HG03045 (cell line): ENCODE measurements around the gene DOCK10.

Experiments used
- ATAC-seq: cut with Tn5 transposase; IDR thresholded peaks from one replicate; pipeline ENCODE4 v1.9.1; 2021; ENCODE audit warnings: mild to moderate bottlenecking, moderate library complexity; ENCODE audit not compliant: unreplicated experiment

The DOCK10 gene

DNA sequence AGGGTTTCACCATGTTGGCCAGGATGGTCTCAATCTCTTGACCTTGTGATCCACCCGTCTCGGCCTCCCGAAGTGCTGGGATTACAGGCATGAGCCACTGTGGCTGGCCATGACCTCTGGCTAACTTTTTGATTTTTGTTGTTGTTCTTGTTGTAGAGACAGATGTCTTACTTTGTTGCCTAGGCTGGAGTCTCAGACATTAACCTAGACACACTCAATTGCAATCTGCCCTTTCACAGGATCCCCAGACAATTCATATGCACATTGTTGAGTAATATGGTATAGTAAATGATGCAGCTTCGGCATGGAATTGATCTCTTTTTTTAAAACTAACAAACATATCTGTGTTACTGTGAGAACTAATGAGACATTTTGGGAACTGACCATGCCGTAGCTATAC lies 195.6 kb downstream of the DOCK10 start:
- no peak for ATAC-seq

DNA sequence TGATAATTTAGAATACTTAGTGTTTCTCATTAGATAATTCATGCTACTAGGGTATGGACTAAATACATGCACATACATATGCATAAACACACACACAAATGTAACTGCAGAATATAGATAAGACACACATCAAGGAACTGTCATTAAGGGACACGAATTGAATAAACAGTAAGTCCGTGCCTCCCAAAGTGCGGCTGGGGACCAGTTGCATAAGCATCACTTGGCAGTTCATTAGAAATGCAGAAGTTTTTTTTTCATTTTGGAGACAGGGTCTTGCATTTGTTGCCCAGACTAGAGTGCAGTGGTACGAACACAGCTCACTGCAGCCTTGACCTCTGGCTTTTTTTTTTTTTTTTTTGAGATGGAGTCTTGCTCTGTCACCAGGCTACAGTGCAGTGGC lies 196.1 kb downstream of the DOCK10 start:
- no peak for ATAC-seq

DNA sequence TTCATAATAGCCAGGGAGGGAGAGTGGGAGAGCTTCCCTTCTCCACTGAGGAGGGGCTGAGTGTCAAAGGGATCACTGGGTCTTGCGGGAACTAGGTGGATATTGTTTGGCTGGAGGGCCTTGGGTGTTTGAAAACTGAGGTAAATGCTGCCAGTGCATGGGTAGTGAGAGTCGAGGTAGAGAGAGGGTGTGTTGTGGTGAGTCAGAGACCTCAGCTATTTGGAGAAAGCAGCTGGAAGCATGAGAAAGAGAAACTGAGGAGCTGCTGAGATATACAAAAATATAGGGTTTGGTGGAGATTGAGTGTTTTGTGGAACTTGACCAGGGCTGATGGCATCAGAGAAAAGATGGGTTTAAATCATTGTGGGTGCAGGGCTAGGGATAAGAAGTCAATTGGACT lies 199.1 kb downstream of the DOCK10 start:
- ATAC-seq = no peak

DNA sequence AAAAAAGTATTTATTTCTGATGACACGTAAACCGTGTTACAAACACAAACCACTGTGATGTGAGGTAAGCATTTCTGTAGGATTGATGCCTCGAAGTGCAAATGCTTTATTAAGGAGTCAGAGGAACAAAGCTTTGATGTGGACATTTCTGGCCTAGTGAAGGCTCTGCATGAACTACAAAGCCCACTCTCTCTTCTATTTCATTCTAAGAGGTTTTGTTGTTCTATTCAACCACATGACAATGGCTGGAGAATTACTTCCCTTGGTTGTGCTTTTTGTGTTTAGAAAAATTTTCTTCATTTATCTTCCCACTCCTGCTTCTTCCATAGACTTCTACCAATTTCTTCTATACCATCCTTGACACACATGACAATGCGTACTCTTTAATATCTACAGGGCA lies 200.4 kb downstream of the DOCK10 start:
- ATAC-seq = no peak

DNA sequence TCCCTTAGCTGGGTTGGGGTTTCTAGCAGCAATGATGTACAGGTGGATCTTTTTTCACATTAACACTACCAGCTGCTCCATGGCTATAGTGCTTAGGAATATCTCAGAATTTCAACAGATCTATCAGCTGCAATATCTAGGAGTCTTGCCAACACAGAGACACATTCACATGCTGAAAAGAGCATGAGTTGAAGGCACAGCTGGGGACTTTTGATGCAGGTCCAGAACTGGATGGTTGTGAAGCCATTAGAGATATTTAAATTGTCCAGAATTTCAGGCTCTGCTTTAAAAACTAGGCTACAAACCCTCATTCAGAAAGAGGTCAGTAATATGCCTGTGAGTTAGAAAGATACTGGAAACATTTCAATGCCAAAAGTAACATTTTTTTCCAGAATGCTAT lies 203.9 kb downstream of the DOCK10 start:
- ATAC-seq = no peak

DNA sequence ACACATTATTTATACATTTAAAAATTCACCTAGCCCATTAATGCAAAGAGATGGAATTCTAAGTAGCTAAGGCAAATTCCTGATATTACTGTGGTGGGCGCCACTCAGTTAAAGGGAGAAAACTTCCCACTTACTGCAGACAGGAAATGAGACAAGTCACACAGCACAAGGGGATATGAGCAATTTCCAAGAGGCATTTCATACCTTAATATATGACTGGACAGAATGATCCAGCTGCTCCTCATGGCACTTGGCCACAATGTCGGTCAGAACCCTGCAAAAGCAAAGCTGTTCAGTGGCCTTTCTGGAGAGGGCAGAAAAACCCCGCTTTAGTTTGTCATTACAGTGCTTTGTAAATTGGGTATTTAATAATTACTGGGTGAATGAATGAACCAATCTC lies 204.7 kb downstream of the DOCK10 start:
- no peak for ATAC-seq

DNA sequence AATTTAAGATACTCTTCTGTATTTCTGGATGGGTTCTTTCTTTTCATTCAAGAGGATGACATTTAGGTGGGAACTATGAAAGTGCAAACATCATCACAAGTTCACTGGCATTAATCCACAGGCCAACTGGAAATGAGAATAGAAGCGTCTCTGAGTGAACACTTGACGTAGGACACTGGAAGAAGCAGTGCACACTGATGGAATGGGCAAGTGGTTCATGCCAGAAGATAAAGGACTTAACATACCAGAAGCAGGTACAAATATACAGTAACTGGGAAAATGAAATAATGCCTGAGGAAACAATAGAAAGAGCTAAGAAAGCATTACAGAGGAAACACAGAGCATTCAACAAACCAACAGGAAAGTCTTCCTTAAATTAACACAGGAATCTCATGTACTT lies 205.2 kb downstream of the DOCK10 start:
- no peak for ATAC-seq

DNA sequence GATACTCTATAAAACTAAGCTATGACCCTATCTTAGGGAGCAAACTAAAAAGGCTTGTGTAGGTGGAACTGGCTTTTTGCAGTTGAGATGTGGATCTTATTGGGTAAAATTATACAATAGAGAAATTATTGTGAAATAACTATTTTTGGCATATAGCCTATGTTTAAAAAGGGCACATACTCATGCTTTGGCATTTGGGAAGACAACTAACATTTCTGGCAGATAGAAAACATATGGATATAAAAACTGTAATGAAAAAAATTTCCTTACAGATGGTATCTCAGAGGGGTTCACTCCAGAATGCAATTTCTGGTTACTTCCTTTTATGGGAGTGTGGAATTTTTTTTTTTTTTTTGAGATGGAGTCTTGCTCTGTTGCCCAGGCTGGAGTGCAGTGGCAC lies 206.0 kb downstream of the DOCK10 start:
- ATAC-seq = no peak

DNA sequence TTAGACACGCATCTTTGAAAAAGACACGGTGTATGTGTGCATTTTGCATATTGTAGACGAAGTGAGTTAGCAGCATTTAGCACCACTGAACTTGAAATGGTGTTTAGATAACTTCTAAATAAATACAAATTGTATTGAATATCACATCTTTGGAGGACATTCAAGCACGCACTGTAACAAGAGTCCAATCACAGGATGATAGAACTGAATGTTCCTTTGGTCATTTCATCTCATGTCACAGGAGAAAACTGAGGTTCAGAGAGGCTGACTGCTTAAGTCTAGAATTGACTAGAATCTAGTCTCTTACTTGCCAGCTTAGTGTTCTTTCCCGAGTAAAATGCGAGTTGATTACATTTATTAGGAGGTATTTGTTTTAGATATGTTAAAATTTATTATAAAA lies 206.9 kb downstream of the DOCK10 start:
- ATAC-seq = no peak

DNA sequence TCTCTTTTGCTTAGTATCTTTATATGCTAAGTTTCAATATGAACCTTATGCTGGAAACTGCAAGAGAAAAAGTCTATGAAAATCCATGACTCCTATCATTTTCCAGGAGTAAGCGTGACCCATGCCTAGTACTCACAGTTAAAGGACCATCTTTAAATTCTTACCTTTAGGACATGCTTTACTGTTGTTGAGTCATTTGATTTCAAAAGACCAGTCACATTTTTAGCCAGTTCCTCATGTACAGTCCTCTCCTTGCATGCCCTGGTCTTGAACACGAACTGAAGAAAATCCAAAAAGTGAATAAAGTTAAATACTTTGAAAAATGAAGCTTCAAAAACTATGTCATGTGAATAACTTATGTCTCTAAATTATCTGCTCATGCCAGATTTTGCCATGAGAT lies 208.3 kb downstream of the DOCK10 start:
- ATAC-seq = no peak

DNA sequence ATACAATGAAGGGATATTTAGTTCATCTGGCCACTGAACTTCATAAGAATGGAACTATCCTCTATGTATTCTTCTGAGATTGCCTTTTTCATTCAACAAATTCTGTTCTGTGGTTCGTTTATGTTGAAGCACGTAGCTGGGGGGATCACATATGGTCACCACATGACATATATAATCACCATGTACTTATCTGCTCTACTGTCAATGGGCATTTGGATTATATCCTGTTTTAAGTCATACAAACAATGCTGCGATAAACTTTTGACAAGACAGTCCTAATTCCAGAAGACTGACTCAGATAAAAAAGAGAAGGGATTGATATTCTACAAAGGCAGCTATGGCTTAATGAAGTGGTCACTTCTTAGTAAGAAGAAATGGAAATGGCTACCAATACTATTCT lies 210.1 kb downstream of the DOCK10 start:
- no peak for ATAC-seq

DNA sequence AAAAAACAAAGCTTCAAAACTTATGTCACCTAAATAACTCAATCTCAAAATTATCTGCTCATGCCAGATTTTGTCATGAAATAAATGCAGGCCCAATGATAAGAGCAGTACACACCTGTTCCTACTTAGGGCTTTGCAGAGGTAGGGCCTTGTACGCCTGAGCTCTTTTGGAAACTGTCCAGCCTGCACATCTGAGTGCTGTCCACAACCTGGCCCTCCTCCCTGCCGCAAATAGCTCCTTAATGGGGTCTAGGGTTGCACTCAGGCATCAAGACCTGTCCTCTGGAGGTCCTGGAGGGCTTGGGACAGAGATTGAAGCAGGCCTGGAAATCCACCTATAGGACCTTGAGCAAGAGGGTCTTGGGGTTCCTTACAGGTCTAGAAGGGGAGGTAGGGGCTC lies 210.7 kb downstream of the DOCK10 start:
- ATAC-seq = no peak

DNA sequence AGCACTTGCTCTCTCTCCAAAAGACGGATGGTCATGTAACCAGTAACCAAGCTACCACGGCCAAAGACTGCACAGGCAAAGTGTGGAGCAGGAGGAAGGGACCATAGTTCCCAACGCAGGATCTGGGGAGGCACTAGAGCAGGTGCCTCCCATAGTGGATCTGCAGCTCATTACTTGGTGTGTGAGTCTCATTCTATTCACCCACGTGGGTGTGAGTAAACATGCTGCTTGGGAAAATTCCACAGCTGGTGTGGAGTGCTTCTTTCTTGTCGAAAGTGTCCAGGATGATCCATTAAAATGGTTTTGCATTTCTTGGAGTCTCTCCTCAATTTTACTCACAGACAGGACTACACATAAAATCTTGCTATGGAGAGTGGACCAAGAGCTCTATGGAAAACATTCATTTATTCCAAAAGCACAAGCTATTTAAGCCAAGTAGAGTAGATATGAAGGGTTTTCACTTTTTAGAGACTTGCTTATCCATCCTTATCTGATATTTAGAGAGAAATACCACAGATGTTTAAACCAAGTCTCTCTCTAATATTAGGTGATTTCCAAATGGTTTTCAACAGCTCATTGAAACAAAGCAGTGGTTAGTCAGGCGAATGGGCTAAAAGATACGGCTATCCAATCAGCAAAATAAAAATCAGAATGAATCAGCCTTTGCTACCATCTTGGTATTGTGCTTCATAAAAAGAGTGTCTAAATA lies 221.8 kb downstream of the DOCK10 start:
- no peak for ATAC-seq

DNA sequence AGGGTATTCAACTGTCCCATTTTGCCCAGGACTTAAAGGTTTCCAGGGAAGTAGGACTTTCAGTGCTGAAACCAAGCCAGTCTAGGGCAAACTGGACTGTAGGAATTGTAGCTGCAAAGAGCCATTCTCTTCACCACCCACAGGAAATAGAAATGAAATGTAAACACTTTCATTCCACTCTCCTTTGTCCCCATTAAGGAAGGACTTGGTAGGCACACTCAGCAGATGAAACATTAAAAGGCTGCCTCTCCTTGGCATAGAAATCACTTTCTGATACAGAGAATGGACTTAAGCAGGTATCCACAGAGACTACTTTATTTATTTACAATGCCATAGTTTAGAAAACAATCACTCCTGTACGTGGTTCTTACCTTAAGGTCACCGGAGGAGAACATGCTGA lies 223.2 kb downstream of the DOCK10 start:
- no peak for ATAC-seq

DNA sequence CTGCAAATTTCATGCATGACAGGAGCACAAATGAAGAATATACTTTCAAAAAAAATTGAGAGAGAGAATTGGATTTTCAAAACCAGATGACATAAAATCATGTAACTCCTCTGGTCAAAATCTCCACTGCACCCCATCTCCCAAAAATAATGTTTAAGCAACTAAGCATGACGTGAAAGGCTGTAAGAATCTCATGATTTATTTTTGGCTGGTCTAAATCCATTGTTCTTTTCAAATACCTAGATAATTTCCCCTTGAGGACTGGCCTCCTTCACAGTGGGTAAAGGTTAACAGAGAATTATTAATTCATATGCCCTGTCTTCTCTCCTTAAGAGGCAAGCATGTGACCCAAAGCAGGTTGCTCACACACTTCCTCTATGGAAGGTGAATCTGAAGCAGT lies 224.6 kb downstream of the DOCK10 start:
- no peak for ATAC-seq

DNA sequence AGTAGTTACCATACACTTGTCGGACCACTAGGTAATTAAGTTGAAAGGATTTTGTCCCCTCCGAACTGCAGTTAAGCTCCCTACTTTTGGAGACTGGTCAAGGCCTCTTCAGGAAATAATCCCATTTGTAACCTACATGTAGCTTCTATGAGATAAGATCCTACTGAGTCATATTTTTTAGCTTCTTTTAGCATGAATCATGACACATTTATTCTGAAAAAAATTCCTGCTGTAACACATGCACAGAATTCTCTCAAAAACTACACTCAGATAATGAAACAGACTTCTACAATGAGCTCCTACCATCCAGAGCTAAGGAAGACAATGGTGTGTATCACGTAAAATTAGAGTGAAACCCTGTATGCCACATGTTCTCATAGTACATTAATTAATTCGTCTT lies 225.5 kb downstream of the DOCK10 start:
- ATAC-seq = no peak

DNA sequence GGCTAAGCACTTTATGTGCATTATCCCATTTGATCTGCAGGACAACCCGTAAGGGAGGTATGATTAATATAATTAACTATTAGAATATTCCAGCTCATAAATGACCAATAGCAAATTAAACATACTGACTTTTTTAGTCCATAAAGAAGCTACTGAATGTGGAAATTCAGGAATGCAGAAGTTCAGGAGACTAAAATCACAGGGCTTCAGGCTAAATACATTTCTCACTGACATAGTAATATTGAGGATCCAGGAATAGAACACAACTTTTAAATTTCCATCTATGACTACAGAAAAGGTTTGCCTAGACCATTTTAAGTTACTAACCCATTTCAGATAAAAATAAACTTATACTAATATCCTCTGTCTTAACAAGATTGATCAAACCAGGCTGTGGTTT lies 228.7 kb downstream of the DOCK10 start:
- ATAC-seq = no peak

DNA sequence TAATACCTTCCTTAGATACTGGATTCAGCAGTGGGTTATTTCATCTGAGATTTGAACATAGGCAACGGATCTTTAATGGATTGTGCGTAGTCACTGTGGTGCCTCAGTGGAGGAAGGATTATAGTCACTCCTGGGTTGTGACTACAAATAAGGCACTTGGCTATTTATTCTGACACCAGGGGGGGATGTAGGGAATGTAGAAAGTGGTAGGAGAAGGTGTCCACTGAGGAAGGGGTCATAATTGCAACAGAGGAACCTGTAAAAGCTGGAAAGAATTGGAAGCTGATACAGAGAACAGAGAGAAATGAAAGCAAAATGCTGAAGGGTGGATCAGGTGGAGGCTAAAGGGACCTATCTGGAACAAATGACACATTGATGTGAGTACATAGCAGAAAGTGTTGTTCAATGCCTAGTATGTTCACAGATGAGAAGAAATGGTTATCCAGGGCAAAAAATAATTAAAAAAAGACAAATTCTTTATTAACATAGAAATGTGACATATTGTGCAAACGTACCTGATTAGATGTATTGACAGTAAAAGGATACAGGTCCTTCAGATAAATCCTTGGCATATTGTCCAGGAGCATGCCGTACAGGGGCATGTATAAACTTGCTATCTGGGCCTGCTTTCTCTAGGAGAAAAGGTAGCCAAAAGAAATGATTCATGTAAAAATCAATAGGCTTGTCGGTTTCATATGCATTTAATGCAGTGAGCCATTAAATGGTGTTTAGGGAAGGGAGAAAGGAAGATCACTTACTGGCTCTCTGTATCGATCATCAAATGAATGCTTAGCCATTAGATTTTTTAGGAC lies 234.9 kb downstream of the DOCK10 start:
- no peak for ATAC-seq

DNA sequence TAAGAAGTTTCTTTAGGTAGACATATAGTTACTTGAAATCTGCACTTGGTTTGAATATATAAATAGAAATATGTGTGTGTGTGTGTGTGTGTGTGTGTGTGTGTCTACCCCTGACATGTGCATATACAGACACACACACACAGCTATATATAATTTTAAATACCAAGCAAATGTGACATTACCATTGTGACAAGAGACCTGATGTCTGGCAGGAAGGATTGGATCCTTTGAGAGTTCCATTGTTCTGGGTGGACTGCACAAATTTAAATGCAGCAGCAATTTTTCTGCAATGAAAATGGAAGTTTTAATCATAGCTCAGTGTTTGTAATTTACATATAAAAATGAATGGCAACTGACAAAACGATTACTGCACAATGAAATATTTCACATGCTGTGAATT lies 238.3 kb downstream of the DOCK10 start:
- no peak for ATAC-seq

DNA sequence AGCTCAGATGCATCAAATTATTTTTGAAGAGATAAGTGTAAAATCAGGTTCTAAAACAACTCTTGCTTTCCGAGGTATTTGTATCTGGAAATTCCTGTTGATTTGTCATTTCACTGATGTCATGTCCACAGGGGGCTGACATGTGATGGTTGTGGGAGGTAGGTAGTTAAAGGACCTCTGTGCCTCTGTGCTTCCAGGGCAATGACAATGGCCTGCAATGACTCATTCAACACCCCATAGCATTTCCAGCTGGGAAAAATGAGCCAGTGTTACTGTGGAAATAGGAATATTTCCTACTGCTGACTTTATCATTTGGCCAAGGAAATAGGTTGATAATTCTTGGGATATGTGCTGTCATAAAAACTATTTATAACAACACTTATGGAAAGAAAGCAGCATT lies 239.9 kb downstream of the DOCK10 start:
- ATAC-seq = no peak

DNA sequence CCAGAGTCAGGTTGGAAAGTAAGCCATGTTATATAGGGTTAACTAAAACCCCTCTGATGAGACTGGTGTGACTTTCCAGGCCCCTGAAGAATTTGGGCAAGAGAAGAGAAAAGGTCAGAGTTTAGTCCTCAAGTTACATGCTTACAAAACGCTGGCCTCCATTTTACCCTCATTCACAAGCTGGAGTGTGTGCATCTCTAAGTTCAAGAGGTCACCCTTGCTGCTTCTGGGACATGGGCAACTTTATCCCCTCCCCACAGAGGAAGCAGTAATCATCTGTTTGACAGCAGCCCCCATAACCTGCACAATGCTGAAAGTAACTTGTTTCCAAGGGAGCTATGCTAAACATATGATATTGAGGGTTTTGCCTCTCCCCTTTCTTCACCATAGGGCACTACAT lies 240.9 kb downstream of the DOCK10 start:
- no peak for ATAC-seq

DNA sequence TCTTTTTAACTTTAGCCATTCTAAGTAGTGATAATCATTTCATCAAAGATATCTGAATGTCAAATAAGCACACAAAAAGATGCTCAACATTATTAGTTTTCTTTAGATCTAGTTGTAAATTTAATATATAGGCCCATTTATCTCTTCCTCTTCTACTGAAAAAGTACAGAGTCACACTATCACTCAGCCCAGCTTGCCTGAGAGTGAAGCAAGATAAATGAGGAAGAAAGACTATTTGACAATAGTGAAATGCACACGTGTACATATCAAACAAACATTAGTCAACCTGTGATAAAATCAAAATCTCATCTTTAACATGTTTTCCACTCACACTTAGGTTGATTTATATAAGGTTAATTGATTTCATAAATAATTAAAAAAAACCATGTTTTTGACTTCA lies 242.6 kb downstream of the DOCK10 start:
- no peak for ATAC-seq

DNA sequence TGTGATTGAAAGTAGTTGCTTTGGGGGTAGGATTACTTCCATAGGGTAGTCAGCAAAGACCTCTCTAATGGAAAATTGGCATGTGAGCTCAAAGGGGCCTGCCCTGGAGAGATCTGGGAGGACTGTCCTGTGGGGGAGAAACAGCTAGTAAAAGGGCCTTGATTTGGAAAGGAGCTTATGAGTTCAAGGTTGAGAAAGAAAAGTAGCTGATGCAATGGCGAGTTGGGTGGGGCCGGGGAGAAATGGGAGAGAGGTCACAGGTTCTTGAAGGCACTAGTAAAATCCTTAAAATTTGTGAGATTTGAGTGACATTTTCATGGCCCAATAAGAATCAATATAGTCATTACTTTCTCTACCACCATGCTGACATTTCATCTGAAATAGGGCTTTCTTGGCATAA lies 244.1 kb downstream of the DOCK10 start:
- no peak for ATAC-seq
